Measurements from ENCODE around the gene TRIM56. TPM values are rescaled to one million over a fixed set of nuclear protein-coding genes. Genes with fewer than 3 reads are reported as not detected.
A peak's percentile ranks its signal among the peaks of the same experiment; 100 is the strongest.

The TRIM56 gene
- total and polyA plus RNA-seq, 2 of the 13 experiments (the other 11 are each of a cell fraction or from before 2014, with no cell fraction given), result 3.2 to 7.1 TPM

DNA sequence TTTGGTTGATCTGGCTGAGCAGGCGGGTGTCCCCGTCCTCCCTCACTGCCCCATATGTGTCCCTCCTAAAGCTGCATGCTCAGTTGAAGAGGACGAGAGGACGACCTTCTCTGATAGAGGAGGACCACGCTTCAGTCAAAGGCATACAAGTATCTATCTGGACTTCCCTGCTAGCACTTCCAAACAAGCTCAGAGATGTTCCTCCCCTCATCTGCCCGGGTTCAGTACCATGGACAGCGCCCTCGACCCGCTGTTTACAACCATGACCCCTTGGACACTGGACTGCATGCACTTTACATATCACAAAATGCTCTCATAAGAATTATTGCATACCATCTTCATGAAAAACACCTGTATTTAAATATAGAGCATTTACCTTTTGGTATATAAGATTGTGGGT is 26.9 kb upstream of the TRIM56 start (continued):
- TF ChIP-seq ZFP36L2 (CRISPR knock-in tag; IDR thresholded peaks at IDR 0.05), result peak; percentile 90; the same call in 1 of the 2 replicates
- peak; percentile 95 for TF ChIP-seq SATB2 (CRISPR knock-in tag; IDR thresholded peaks at IDR 0.05)
- no peak for TF ChIP-seq ATF7 (IDR thresholded peaks at IDR 0.05)
- TF ChIP-seq ATF7 (CRISPR knock-in tag; IDR thresholded peaks at IDR 0.05), result no peak
- TF ChIP-seq, protein P1, sequence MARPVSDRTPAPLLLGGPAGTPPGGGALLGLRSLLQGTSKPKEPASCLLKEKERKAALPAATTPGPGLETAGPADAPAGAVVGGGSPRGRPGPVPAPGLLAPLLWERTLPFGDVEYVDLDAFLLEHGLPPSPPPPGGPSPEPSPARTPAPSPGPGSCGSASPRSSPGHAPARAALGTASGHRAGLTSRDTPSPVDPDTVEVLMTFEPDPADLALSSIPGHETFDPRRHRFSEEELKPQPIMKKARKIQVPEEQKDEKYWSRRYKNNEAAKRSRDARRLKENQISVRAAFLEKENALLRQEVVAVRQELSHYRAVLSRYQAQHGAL (CRISPR knock-in tag; IDR thresholded peaks at IDR 0.05; ENCODE audit: not compliant biosample characterization), result no peak
- peak; percentile 90 for TF ChIP-seq ZNF792 (CRISPR knock-in tag; IDR thresholded peaks at IDR 0.05)
- TF ChIP-seq MATR3 (CRISPR knock-in tag; IDR thresholded peaks at IDR 0.05), result no peak
- TF ChIP-seq SETDB1 (CRISPR knock-in tag; IDR thresholded peaks at IDR 0.05; ENCODE audit: borderline replicate concordance), result no peak
- TF ChIP-seq ZNF768 (CRISPR knock-in tag; IDR thresholded peaks at IDR 0.05), result no peak
- TF ChIP-seq, protein P2, sequence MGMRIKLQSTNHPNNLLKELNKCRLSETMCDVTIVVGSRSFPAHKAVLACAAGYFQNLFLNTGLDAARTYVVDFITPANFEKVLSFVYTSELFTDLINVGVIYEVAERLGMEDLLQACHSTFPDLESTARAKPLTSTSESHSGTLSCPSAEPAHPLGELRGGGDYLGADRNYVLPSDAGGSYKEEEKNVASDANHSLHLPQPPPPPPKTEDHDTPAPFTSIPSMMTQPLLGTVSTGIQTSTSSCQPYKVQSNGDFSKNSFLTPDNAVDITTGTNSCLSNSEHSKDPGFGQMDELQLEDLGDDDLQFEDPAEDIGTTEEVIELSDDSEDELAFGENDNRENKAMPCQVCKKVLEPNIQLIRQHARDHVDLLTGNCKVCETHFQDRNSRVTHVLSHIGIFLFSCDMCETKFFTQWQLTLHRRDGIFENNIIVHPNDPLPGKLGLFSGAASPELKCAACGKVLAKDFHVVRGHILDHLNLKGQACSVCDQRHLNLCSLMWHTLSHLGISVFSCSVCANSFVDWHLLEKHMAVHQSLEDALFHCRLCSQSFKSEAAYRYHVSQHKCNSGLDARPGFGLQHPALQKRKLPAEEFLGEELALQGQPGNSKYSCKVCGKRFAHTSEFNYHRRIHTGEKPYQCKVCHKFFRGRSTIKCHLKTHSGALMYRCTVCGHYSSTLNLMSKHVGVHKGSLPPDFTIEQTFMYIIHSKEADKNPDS (CRISPR knock-in tag; IDR thresholded peaks at IDR 0.05), result no peak
- TF ChIP-seq, protein P3, sequence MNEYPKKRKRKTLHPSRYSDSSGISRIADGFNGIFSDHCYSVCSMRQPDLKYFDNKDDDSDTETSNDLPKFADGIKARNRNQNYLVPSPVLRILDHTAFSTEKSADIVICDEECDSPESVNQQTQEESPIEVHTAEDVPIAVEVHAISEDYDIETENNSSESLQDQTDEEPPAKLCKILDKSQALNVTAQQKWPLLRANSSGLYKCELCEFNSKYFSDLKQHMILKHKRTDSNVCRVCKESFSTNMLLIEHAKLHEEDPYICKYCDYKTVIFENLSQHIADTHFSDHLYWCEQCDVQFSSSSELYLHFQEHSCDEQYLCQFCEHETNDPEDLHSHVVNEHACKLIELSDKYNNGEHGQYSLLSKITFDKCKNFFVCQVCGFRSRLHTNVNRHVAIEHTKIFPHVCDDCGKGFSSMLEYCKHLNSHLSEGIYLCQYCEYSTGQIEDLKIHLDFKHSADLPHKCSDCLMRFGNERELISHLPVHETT (CRISPR knock-in tag; conservative IDR thresholded peaks at IDR 0.05), result peak; percentile 53; the same call in 1 of the 2 replicates
- TF ChIP-seq ZNF598 (CRISPR knock-in tag; IDR thresholded peaks at IDR 0.05; ENCODE audit: borderline replicate concordance), result no peak
- TF ChIP-seq LCORL (IDR thresholded peaks at IDR 0.05), result no peak
- TF ChIP-seq LCORL (CRISPR knock-in tag; IDR thresholded peaks at IDR 0.05), result no peak
- TF ChIP-seq ZNF782 (CRISPR knock-in tag; IDR thresholded peaks at IDR 0.05; ENCODE audit: borderline replicate concordance), result no peak
- TF ChIP-seq, protein P4, sequence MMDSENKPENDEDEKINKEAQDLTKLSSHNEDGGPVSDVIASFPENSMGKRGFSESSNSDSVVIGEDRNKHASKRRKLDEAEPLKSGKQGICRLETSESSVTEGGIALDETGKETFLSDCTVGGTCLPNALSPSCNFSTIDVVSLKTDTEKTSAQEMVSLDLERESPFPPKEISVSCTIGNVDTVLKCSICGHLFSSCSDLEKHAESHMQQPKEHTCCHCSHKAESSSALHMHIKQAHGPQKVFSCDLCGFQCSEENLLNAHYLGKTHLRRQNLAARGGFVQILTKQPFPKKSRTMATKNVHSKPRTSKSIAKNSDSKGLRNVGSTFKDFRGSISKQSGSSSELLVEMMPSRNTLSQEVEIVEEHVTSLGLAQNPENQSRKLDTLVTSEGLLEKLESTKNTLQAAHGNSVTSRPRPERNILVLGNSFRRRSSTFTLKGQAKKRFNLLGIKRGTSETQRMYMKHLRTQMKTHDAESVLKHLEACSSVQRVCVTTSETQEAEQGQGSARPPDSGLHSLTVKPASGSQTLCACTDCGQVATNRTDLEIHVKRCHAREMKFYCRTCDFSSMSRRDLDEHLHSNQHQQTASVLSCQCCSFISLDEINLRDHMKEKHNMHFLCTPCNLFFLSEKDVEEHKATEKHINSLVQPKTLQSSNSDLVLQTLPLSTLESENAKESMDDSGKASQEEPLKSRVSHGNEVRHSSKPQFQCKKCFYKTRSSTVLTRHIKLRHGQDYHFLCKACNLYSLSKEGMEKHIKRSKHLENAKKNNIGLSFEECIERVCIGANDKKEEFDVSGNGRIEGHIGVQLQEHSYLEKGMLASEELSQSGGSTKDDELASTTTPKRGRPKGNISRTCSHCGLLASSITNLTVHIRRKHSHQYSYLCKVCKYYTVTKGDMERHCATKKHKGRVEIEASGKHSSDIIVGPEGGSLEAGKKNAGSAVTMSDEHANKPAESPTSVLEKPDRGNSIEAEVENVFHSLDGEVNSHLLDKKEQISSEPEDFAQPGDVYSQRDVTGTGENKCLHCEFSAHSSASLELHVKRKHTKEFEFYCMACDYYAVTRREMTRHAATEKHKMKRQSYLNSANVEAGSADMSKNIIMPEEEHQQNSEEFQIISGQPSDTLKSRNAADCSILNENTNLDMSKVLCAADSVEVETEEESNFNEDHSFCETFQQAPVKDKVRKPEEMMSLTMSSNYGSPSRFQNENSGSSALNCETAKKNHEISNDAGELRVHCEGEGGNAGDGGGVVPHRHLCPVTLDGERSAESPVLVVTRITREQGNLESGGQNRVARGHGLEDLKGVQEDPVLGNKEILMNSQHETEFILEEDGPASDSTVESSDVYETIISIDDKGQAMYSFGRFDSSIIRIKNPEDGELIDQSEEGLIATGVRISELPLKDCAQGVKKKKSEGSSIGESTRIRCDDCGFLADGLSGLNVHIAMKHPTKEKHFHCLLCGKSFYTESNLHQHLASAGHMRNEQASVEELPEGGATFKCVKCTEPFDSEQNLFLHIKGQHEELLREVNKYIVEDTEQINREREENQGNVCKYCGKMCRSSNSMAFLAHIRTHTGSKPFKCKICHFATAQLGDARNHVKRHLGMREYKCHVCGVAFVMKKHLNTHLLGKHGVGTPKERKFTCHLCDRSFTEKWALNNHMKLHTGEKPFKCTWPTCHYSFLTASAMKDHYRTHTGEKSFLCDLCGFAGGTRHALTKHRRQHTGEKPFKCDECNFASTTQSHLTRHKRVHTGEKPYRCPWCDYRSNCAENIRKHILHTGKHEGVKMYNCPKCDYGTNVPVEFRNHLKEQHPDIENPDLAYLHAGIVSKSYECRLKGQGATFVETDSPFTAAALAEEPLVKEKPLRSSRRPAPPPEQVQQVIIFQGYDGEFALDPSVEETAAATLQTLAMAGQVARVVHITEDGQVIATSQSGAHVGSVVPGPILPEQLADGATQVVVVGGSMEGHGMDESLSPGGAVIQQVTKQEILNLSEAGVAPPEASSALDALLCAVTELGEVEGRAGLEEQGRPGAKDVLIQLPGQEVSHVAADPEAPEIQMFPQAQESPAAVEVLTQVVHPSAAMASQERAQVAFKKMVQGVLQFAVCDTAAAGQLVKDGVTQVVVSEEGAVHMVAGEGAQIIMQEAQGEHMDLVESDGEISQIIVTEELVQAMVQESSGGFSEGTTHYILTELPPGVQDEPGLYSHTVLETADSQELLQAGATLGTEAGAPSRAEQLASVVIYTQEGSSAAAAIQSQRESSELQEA (CRISPR knock-in tag; IDR thresholded peaks at IDR 0.05; ENCODE audit: not compliant biosample characterization), result no peak
- TF ChIP-seq, protein P5, sequence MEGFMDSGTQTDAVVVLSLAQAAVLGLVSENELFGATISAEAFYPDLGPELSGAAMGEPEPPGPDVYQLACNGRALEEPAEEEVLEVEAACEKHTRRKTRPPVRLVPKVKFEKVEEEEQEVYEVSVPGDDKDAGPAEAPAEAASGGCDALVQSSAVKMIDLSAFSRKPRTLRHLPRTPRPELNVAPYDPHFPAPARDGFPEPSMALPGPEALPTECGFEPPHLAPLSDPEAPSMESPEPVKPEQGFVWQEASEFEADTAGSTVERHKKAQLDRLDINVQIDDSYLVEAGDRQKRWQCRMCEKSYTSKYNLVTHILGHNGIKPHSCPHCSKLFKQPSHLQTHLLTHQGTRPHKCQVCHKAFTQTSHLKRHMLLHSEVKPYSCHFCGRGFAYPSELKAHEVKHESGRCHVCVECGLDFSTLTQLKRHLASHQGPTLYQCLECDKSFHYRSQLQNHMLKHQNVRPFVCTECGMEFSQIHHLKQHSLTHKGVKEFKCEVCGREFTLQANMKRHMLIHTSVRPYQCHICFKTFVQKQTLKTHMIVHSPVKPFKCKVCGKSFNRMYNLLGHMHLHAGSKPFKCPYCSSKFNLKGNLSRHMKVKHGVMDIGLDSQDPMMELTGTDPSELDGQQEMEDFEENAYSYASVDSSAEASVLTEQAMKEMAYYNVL (CRISPR knock-in tag; IDR thresholded peaks at IDR 0.05; ENCODE audit: borderline replicate concordance), result no peak
